GM12878 (cell line): ENCODE data around the gene PPRC1. TPM values are rescaled to one million over a fixed set of nuclear protein-coding genes. Genes with fewer than 3 reads are reported as not detected.

Experiments
- ATAC-seq: fragments of 200-7000 bp; cut with Tn5 transposase; 3 replicates; pipeline ENCODE4 v1.9.1; 2020; ENCODE audit warnings: mild to moderate bottlenecking, moderate library complexity
- BruUV-seq: library from RNA; stranded (reverse); fragments of 400-500 nt; replicated peaks from 2 replicates; lab custom pipeline; 2021; lab: Mats Ljungman, UMichigan
- CTCF ChIA-PET: fragments of 300-600 bp; sonication (Branson Sonifier 250); formaldehyde crosslinking; extraction: SDS; loops from one replicate; lab custom pipeline; 2021; ENCODE audit warnings: inconsistent platforms; lab: Yijun Ruan, JAX
- POLR2A ChIA-PET: fragments of 350-600 bp; formaldehyde crosslinking; extraction: SDS; loops from one replicate; lab custom pipeline; 2021; ENCODE audit warnings: inconsistent platforms; lab: Charles Lee
- RAD21 ChIA-PET: fragments of 300-600 bp; sonication (Branson Sonifier 250); formaldehyde crosslinking; loops from one replicate; lab custom pipeline; 2023; ENCODE audit warnings: antibody characterized with exemption; ENCODE audit not compliant: unreplicated experiment; lab: Charles Lee
- SMC1A ChIA-PET: fragments of 300-600 bp; sonication (Branson Sonifier 250); formaldehyde crosslinking; loops from one replicate; lab custom pipeline; 2023; ENCODE audit not compliant: unreplicated experiment, uncharacterized antibody; lab: Charles Lee
- DNase-seq: peaks from one replicate; pipeline ENCODE4 v3.0.0-alpha.2; 2011; ENCODE audit warnings: low read depth, low spot score
- FAIRE-seq: peaks from 3 replicates; lab custom pipeline; 2011; peaks lifted over from hg19 to GRCh38; lab: Jason Lieb, UNC
- H2AFZ ChIP-seq: 2 replicates; pipeline ENCODE4 v1.6.0; 2011; ENCODE audit warnings: low read depth, low read length, control low read depth; ENCODE audit not compliant: control insufficient read depth
- H3K27ac ChIP-seq: 2 replicates; pipeline ENCODE4 v1.5.1; 2011; ENCODE audit warnings: control low read depth; ENCODE audit not compliant: control insufficient read depth, insufficient read depth
- H3K27me3 ChIP-seq, 2 experiments: replicated peaks in 1 of 2; 2 replicates each; pipeline versions ENCODE4 v1.6.0 to v1.6.1; 2011; ENCODE audit warnings: low read length in 1 of 2; ENCODE audit not compliant: control insufficient read depth in 2 of 2, insufficient read depth in 2 of 2
- H3K36me3 ChIP-seq, 2 experiments: 2 replicates each; pipeline ENCODE4 v1.5.1; 2011; ENCODE audit warnings: low read length in 1 of 2; ENCODE audit not compliant: control insufficient read depth in 2 of 2, insufficient read depth in 2 of 2
- H3K4me1 ChIP-seq: 2 replicates; pipeline ENCODE4 v1.6.1; 2011; ENCODE audit warnings: mild to moderate bottlenecking, low read length, moderate library complexity, mixed read lengths; ENCODE audit not compliant: control insufficient read depth, insufficient read depth
- H3K4me2 ChIP-seq: 2 replicates; pipeline ENCODE4 v1.6.0; 2011; ENCODE audit warnings: control low read depth; ENCODE audit not compliant: control insufficient read depth, insufficient read depth
- H3K4me3 ChIP-seq: fragments of 200-600 bp; sonication (generic); 2 replicates; pipeline ENCODE4 v1.5.1; 2016
- H3K79me2 ChIP-seq: 2 replicates; pipeline ENCODE4 v1.6.0; 2011; ENCODE audit warnings: low read length; ENCODE audit not compliant: control insufficient read depth, insufficient read depth
- H3K9ac ChIP-seq: 2 replicates; pipeline ENCODE4 v1.8.0; 2011; ENCODE audit warnings: low read length, control low read depth, mixed read lengths; ENCODE audit not compliant: control insufficient read depth, insufficient read depth
- H3K9me3 ChIP-seq: replicated peaks from 3 replicates; pipeline ENCODE4 v1.5.1; 2011; ENCODE audit warnings: mild to moderate bottlenecking, low read length; ENCODE audit not compliant: control insufficient read depth, insufficient read depth
- H4K20me1 ChIP-seq: 2 replicates; pipeline ENCODE4 v1.6.0; 2011; ENCODE audit not compliant: control insufficient read depth, insufficient read depth
- CREB1 ChIP-seq: IDR thresholded peaks from 2 replicates; pipeline ENCODE4 v1.6.1; 2012; ENCODE audit warnings: low read depth, mild to moderate bottlenecking, inconsistent platforms
- GATAD2B ChIP-seq: fragments of 450-650 bp; conservative IDR thresholded peaks from 2 replicates; pipeline ENCODE4 v1.6.1; 2017; ENCODE audit warnings: low read depth, mild to moderate bottlenecking, moderate library complexity
- HCFC1 ChIP-seq: fragments of 150-350 bp; IDR thresholded peaks from 2 replicates; pipeline ENCODE4 v1.6.1; 2014; ENCODE audit warnings: low read length
- NFYA ChIP-seq: IDR thresholded peaks from 2 replicates; pipeline ENCODE4 v1.6.1; 2011; ENCODE audit warnings: low read depth, mild to moderate bottlenecking, low read length, improper control_type of control experiment, borderline replicate concordance
- RBBP5 ChIP-seq: fragments of 200-600 bp; sonication (generic); conservative IDR thresholded peaks from 2 replicates; pipeline ENCODE4 v1.6.1; 2016
- SMAD5 ChIP-seq: IDR thresholded peaks from 2 replicates; pipeline ENCODE4 v1.6.1; 2016; ENCODE audit warnings: antibody characterized with exemption, low read depth
- STAT1 ChIP-seq: fragments of 450-650 bp; conservative IDR thresholded peaks from 2 replicates; pipeline ENCODE4 v1.6.1; 2014; ENCODE audit warnings: antibody characterized with exemption, mild to moderate bottlenecking
- TAF1 ChIP-seq: IDR thresholded peaks from 2 replicates; pipeline ENCODE4 v1.6.1; 2011; ENCODE audit warnings: mild to moderate bottlenecking, low read depth, low read length, borderline replicate concordance
- TARDBP ChIP-seq: IDR thresholded peaks from 2 replicates; pipeline ENCODE4 v1.6.1; 2016; ENCODE audit warnings: borderline replicate concordance
- ZBED1 ChIP-seq: IDR thresholded peaks from 2 replicates; pipeline ENCODE4 v1.6.1; 2016; ENCODE audit warnings: borderline replicate concordance
- ZNF24 ChIP-seq: fragments of 450-650 bp; IDR thresholded peaks from 2 replicates; pipeline ENCODE4 v1.6.1; 2017; ENCODE audit warnings: antibody characterized with exemption, mild to moderate bottlenecking
- ZNF274 ChIP-seq: IDR thresholded peaks from one replicate; pipeline ENCODE4 v1.8.0; 2011; ENCODE audit not compliant: insufficient read length, insufficient read depth
- WGBS: methylation state at CpG from one replicate; pipeline ENCODE4 v1.1.6; 2016; ENCODE audit warnings: low lambda C conversion rate; ENCODE audit not compliant: insufficient replicate concordance, insufficient coverage; ENCODE audit errors: missing lambda C conversion rate; 5-methylcytosine and 5-hydroxymethylcytosine counted together
- in situ Hi-C: fragments of 300-500 bp; cut with MboI; formaldehyde crosslinking; loops from 9 replicates; pipeline ENCODE4 v1.14.3; 2018; ENCODE audit warnings: mixed read lengths
- intact Hi-C: fragments of 100-400 bp; cut with micrococcal nuclease; formaldehyde crosslinking; loops from one replicate; pipeline ENCODE4 v1.14.2; 2022; ENCODE audit not compliant: unreplicated experiment
- polyA plus RNA-seq, 11 experiments: library from polyadenylated mRNA; depleted of rRNA in 4 of 11; unstranded in 6 of 11; stranded (reverse) in 5 of 11; fragments of >200 nt; fragmentation: Nextera tagmentation in 4 of 11; fragmentation: Illumina TruSeq in 1 of 11; extraction: Ambion mirVana in 4 of 11; extraction: Trizol in 1 of 11; gene quantifications; 1 replicate in 1 of 11; 2 replicates in 10 of 11; pipeline versions ENCODE4 v1.2.1 to v1.2.3, GENCODE V29; 2011 to 2016; ENCODE audit warnings: inconsistent platforms in 2 of 11, missing spikeins in 2 of 11, low read depth in 1 of 11
- total RNA-seq, 4 experiments: library from RNA; depleted of rRNA in 3 of 4; stranded (reverse); fragments of >200 nt in 3 of 4; fragmentation: Illumina TruSeq in 1 of 4; extraction: Trizol in 1 of 4; gene quantifications; 2 replicates each; pipeline versions ENCODE4 v1.2.1 to v1.2.3, GENCODE V29; 2013 to 2021
- TF ChIP-seq, protein P1 (sequence below): fragments of 450-650 bp; IDR thresholded peaks from 2 replicates; pipeline ENCODE4 v1.6.1; 2016; ENCODE audit warnings: mild to moderate bottlenecking
- TF ChIP-seq, protein P2 (sequence below): fragments of 450-650 bp; IDR thresholded peaks from 2 replicates; pipeline ENCODE4 v1.6.1; 2018; ENCODE audit warnings: borderline replicate concordance, mild to moderate bottlenecking; ENCODE audit not compliant: partially characterized antibody

Gene PPRC1
- total and polyA plus RNA-seq, 10 of the 15 experiments (the other 5 are each of a cell fraction or from before 2014, with no cell fraction given) = 13.1 to 69.8 (median 32.4) TPM

DNA sequence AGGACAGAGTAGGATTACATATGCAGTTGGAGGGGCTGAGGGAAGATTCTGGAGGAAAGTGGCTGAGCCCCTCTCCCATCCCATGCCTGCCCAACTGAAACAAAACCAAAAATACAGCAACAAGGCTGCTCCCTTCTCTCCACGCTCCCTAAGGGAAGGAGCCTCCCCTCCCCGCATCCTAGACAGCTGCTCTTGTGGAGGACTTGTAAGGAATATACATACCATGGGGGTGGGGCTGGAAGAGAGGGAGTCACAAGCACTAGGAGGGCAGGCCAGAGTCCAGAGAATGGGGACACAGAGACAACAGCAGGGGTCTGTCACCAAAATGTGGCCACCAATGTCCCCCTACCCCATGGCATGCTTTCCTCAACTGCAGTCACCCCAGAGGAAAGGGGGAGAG, 25.8 kb upstream of the PPRC1 start:
- H3K27me3 ChIP-seq = no peaks in the 10 kb centered on the region
- no peak overlapping the region for H3K4me2 ChIP-seq
- peaks cover 21 to 35% of the 10 kb centered on the region in 2 experiments for H3K36me3 ChIP-seq
- H3K79me2 ChIP-seq = peaks cover 2% of the 10 kb centered on the region
- no peak for ATAC-seq
- H3K9ac ChIP-seq = no peak overlapping the region
- in situ Hi-C loops (no loop called here), intact Hi-C loops (no loop called here)
- WGBS = 93% methylated on average over 2 of the region's 2 CpGs
- no peaks in the 10 kb centered on the region for H3K4me1 ChIP-seq
- no peak overlapping the region for H3K27ac ChIP-seq
- FAIRE-seq = no peak
- no TSS peak for BruUV-seq
- ChIA-PET POLR2A (no interaction called here), SMC1A (no interaction called here), RAD21 (no interaction called here), CTCF (no interaction called here)
- H3K4me3 ChIP-seq = no peak overlapping the region
- no peak for TF ChIP-seq RBBP5
- TF ChIP-seq, protein P1, sequence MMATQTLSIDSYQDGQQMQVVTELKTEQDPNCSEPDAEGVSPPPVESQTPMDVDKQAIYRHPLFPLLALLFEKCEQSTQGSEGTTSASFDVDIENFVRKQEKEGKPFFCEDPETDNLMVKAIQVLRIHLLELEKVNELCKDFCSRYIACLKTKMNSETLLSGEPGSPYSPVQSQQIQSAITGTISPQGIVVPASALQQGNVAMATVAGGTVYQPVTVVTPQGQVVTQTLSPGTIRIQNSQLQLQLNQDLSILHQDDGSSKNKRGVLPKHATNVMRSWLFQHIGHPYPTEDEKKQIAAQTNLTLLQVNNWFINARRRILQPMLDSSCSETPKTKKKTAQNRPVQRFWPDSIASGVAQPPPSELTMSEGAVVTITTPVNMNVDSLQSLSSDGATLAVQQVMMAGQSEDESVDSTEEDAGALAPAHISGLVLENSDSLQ = no peak
- TF ChIP-seq ZBED1 = no peak
- no peak for TF ChIP-seq NFYA
- TF ChIP-seq CREB1 = no peak
- no peak for TF ChIP-seq SMAD5
- no peak for TF ChIP-seq TARDBP
- TF ChIP-seq ZNF274 = no peak
- TF ChIP-seq HCFC1 = no peak
- no peak for TF ChIP-seq TAF1
- TF ChIP-seq STAT1 = no peak
- no peak for TF ChIP-seq ZNF24
- TF ChIP-seq GATAD2B = no peak
- TF ChIP-seq, protein P2, sequence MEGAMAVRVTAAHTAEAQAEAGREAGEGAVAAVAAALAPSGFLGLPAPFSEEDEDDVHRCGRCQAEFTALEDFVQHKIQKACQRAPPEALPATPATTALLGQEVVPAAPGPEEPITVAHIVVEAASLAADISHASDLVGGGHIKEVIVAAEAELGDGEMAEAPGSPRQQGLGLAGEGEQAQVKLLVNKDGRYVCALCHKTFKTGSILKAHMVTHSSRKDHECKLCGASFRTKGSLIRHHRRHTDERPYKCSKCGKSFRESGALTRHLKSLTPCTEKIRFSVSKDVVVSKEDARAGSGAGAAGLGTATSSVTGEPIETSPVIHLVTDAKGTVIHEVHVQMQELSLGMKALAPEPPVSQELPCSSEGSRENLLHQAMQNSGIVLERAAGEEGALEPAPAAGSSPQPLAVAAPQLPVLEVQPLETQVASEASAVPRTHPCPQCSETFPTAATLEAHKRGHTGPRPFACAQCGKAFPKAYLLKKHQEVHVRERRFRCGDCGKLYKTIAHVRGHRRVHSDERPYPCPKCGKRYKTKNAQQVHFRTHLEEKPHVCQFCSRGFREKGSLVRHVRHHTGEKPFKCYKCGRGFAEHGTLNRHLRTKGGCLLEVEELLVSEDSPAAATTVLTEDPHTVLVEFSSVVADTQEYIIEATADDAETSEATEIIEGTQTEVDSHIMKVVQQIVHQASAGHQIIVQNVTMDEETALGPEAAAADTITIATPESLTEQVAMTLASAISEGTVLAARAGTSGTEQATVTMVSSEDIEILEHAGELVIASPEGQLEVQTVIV = no peak
- no peaks in the 10 kb centered on the region for H4K20me1 ChIP-seq
- no peak overlapping the region for H2AFZ ChIP-seq
- DNase-seq = no peak
- no peaks in the 10 kb centered on the region for H3K9me3 ChIP-seq
